H1 (cell line): ENCODE measurements around the gene VAMP3. TPM values are rescaled to one million over a fixed set of nuclear protein-coding genes. Genes with fewer than 3 reads are reported as not detected.

Experiments used
- JUN ChIP-seq: IDR thresholded peaks from 2 replicates; pipeline ENCODE4 v1.6.1; 2011; ENCODE audit warnings: low read depth, mild to moderate bottlenecking, improper control_type of control experiment, low read length
- polyA plus RNA-seq, 7 experiments: library from polyadenylated mRNA; depleted of rRNA in 3 of 7; stranded (reverse) in 5 of 7; unstranded in 2 of 7; fragments of >200 nt in 5 of 7; fragments of 200-250 nt in 2 of 7; gene quantifications; 1 replicate in 5 of 7; 2 replicates in 1 of 7; 4 replicates in 1 of 7; pipeline versions ENCODE4 v1.2.1 to v1.2.3, GENCODE V29; 2011 to 2013; ENCODE audit warnings: missing spikeins in 2 of 7, mixed read lengths in 2 of 7
- total RNA-seq: library from RNA; stranded (reverse); fragmentation: NEBNext Ultra II Directional; extraction: Animal tissue kit (Norgen Biotek cat#: 25700); gene quantifications from 2 replicates; pipeline ENCODE4 v1.2.1, GENCODE V29; 2021

Gene VAMP3
- total and polyA plus RNA-seq, 2 of the 8 experiments (the other 6 are each of a cell fraction or from before 2014, with no cell fraction given) = 27.9 to 36.7 TPM

DNA sequence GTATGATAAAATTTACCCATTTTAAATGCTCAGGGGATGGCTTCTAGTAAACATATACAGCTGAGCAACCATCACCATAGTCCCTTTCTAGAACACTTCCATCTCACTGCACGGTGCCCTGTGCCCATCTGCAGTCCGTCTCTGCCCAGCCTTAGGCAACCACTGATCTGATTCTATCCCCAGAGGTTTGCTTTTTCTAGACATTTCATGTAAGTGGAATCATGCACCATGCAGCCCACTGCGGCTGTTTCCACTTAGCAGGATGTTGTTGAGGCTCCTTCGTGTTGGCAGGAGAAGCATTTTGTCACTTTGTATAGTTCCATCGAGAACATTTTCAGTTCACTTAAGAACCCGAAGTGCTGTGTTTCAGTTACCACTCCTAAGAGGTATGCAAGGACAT lies 27.8 kb upstream of the VAMP3 start (continued):
- TF ChIP-seq JUN = no peak
